GM18508 (cell line): ENCODE data around the gene GZMH.
"Not testable (repeated sequence)": the region's sequence is repeated elsewhere in the genome, so short reads cannot be mapped to it uniquely, and the experiment has no call there.

ENCODE experiments used
- ATAC-seq: cut with Tn5 transposase; IDR thresholded peaks from one replicate; pipeline ENCODE4 v1.9.1; 2021; ENCODE audit warnings: moderate number of reproducible peaks; ENCODE audit not compliant: insufficient read depth, unreplicated experiment

Gene GZMH, protein sequence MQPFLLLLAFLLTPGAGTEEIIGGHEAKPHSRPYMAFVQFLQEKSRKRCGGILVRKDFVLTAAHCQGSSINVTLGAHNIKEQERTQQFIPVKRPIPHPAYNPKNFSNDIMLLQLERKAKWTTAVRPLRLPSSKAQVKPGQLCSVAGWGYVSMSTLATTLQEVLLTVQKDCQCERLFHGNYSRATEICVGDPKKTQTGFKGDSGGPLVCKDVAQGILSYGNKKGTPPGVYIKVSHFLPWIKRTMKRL

DNA sequence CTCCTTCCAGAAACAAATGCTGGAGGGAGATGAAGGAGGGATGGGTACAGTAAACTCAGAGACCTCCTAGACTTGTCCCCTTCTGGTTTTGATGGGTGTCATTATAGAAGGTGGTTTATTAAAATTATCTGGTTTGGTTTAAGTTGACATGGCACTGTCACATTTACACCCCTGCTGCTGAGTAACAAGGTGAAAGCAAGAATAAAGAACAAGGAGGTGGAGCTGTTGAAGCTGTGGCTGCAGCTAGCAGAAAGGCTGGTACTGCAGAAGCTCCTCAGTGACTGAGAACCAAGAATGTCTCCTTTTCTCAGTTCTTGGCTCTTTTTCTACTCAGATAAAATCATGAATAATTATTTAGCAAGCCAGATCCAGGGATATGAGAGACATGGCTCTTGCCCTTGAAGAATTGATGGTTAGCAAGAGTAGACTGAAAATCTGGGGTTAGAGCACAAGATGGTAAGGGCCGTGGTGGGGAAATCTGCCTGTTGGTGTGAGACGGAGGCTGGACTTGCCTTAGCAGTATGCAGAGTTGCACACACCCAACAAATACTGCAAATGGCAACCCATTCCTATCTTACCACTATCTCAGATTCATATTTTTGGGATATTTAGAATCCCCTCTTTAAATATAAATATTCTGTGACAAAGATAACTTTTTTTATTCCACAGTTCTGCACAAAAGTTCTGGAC lies at the start of gene GZMH:
TSS of gene GZMH (minus strand) at position 31 of the 690 bp plus-strand sequence. CDS start 72 bp downstream, outside the sequence.
- ATAC-seq: no peak

DNA sequence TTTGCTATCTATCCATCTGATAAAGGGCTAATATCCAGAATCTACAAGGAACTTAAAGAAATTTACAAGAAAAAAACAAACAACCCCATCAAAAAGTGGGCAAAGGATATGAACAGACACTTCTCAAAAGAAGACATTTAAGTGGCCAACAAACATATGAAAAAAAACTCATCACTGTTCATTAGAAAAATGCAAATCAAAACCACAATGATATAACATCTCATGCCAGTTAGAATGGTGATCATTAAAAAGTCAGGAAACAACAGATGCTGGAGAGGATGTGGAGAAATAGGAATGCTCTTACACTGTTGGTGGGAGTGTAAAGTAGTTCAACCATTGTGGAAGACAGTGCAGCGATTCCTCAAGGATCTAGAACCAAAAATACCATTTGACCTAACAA lies 38.9 kb upstream of the GZMH start:
- not testable (repeated sequence) for ATAC-seq

DNA sequence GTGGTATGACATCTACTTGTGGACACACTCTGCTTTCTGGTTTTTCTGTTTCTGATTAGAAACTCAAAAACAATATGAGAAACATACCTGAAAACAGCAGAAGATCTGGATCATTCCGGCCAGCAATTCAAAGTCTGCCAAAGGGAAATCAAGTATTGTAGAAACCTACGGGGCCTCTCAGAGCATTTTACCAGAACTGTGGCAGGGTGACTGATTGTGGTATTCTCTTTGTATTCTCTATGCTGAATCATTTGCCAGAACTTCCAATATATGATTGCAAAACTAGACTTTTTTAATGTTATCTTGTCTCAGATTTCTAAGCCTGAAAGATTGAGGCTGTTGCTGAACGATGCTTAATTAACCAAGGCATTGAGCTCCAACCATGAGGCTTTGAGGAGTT lies 30.4 kb upstream of the GZMH start:
- ATAC-seq: no peak

DNA sequence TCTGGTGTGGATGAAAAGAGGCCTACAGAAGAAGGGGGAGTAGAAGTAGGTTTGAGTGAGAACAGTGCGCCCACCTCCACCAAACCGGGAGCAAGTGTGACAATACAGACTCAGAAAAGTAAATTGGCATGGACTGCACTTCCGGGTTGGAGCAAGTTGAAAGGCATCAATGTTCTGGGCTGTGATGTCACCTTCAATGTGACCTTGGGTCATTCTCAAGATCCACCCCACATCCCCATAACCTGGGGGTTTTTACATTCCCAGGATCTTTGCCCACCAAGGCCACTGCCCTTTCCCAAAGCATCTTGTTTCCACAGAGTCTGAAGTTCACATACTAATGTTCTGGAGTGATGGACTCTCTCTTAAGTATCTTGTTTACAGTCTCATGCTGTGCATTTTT lies 29.8 kb upstream of the GZMH start:
- ATAC-seq: no peak

DNA sequence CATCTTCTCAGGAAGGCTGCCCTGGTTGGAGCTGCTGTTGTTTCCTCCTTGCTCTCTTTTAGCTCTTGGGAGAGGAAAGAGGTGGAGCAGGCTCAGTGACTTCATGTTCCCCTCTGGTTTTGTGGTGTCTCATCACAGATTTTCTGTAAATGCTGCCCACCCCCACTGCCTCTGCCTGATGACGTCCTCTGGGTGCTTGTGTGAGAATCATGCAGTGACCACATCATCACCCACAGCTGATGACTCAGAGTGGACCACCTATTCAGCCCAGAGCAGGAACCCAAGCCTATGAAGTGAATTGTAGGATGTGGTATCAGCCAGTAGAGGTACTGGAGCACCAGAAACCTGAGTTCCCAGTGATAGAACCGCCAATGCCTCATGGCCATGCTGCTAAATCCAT lies 24.7 kb upstream of the GZMH start, which contains the start of gene GZMB:
TSS of gene GZMB (minus strand) at position 33 of the 400 bp plus-strand sequence. CDS start at position 3, 30 bp downstream.
- ATAC-seq: no peak

DNA sequence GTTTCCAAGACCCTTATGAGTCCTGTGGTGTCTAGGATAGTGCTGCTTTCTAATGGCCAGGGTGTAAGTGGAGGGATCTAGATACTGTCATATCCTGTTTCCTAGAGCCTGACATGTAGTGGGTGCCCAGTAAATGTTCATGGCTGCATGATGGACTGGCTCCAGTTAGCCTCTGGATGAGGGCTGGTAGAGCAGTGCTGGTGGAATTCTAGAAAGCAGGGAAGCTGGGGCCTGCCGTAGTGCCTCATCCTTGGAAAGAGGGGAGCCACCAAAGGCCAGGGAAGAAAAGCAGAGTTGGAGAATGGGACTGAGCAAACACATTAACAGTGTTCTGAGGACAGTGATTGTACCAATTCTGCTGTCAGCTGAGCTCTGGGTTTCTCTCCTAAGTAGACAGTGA lies 23.9 kb upstream of the GZMH start:
- ATAC-seq: no peak

DNA sequence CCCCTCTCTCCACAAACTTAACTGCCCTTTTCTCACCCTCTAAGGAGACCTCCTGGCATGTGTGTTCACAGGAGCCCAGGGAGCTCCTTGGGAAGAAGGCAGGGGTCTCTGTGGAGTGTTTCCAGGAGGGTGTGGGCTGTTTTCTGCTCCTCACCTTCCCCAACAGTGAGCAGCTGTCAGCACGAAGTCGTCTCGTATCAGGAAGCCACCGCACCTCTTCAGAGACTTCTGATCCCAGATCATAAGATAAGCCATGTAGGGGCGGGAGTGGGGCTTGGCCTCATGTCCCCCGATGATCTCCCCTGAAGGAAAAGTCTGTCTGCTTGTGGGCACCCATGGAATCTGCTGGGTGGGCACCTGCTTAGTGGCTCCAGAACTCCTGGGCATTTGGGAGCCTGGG lies 23.3 kb upstream of the GZMH start:
- ATAC-seq: no peak

DNA sequence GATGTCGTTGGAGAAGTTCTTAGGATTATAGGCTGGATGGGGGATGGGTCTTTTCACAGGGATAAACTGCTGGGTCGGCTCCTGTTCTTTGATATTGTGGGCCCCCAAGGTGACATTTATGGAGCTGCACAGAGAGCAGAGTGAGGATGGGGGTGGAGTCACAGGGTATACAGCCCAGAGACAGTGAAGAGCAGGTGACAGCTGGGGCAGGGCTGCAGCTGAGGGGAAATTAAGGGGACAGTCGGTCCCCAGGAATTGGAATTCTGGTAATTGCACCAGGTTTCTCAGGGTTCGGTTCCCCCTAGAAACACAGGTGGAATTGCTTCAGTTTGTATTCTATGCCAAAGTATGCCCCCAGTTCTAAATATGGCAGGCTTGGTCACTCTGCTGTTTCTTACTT lies 22.9 kb upstream of the GZMH start:
- ATAC-seq: no peak

DNA sequence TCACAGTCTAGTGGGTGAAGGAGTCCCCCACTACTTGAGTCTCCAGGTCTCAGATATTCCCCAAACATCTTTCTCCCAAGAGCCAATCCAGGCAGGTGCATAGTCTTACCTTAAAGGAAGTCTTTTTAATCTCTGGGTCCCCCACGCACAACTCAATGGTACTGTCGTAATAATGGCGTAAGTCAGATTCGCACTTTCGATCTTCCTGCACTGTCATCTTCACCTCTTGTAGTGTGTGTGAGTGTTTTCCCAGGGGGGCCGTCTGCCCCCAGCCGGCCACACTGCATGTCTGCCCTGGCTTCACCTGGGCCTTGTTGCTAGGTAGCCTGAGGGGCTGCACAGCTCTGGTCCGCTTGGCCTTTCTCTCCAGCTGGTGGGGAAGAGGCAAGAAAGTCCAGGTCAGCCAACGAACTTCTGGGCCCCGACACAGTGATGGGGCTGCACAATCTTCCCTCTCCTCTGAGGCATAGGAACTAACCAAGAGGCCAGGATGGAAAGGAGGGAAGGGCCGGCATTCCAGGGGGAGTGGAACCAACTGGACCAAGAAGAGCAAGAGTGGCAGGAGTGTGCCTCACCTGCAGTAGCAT lies 22.4 kb upstream of the GZMH start:
- no peak for ATAC-seq

DNA sequence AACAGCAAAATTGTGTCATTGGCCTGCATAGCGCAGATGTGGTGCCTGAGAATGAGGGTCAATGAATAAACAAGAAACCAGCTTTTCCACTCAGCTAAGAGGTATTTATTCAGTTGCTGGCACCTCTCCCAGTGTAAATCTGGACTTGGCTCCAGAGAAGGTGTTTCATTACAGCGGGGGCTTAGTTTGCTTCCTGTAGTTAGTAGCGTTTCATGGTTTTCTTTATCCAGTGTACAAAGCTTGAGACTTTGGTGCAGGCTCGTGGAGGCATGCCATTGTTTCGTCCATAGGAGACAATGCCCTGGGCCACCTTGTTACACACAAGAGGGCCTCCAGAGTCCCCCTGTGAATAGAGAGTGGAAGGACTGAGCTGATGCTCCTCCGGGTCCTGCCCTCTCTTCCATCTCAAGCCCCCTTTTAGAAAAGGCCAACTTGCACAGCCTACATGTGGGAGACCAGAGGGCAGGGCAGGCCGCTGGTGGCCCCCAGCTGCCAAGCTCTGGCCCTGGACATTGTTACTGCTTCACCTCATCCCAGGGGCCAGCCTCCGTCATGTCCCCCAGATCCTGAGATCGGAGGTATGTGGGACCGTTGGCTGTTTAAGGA lies 21.5 kb upstream of the GZMH start:
- no peak for ATAC-seq

DNA sequence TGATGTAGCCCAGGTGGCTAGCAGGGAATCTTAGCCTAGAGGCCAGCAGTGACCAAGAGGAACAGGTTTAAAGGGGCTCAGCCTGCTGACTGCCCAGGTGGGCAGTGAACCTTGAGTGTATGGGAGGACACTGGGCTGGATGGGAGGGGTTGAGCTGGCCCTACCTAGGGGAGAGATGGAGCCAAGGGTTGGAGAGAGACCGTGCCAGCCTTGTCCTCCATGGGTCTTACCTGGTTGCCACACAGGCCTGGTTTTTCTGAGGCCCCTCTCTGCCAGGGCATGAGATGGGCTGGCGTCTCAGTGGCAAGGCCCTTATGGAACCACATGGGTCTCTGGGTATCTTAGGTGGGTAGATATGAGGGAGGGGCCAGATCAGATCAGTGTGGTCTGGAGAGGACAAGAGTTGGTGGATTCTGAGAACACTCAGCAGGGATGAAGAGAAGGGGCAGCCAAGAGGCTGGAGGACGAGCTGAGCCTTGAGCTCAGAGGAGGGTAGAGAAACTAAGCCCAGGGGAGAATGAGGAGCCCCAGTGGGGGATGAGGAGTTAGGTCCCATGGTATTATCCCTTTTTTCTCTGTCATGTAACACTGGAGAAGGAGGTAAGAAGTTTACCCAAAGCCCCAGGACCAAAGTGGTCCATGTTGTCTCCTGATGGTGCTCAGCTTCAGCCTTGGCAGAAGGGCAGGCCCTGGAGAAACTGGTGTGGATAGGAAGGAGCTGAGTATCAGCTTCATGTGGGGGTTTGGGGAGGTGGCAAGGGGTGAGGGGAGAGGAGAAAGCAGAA lies 20.8 kb upstream of the GZMH start:
- ATAC-seq: no peak

DNA sequence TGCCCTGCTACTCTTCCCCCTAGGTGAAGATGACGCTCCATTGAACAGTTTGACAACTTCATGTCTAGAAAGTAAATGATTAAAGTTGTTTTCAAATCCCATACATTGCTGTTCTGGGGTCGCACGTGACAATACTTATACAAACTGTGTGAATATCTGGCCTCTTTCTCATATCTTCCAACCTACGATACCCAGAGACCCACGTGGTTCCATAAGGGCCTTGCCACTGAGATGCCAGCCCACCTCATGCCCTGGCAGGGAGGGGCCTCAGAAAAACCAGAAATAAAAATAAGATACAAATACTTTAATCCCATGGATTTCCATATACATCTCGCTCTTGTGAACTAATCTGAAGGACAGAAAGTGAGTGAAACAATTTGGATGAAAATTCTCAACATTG lies 20.0 kb upstream of the GZMH start:
- ATAC-seq: no peak

DNA sequence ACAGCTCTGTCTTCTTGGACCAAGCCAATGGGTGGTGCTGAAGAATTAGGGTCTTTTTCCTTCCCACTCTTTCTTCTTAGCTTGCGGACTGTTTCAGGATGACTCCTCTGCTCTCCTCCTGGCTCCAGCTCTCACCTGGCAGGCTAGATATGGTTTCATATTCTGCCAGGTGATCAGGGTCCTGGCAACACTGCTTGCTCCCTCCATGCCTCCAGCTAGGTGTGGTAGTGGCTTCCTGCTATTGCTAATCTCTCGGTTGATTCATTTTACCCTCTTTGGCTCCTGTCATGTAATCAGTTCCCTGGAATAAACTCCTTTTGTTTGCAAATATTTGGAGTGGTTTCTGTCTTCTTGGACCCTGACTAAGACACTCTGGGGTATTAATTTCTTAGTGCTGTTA lies 4.3 kb upstream of the GZMH start:
- no peak for ATAC-seq

DNA sequence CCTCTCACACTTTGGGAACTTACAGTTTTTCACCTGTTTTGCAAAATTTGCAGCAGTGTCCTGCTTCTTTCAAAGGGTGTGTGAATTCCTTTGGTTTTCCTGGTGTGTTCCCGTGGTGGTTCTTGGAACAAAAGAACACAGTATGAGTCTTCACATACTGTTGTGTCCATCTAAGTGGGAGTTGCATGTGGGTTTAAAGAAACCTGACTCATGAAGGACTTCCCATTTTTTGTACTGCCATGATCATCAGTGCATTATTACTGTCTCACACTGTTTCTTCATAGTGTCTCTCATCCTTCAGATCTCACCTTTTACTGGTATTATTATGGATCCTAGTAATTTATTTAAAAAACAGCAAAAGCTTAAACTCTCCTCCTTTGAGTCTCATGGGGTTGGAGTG lies 3.8 kb upstream of the GZMH start:
- no peak for ATAC-seq

DNA sequence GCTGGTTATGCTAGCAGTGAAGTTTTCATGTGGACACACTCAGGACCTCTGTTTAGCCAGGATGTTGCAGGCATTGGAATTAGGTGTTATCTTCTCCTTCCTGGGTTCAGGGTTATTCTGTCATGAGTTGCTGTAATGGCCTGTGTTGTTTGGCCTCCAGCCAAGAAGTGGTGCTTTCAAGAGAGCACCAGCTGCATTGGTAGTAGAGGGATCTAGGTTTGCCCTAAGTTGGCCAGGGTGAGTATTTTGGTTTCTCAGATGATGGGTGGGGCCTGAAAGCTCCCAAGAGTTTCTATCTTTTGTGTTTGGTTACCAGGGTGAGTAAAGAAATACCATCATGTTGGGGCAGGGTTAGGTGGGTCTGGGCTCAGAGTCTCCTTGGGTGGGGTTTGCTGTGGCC lies 2.7 kb upstream of the GZMH start:
- ATAC-seq: no peak

DNA sequence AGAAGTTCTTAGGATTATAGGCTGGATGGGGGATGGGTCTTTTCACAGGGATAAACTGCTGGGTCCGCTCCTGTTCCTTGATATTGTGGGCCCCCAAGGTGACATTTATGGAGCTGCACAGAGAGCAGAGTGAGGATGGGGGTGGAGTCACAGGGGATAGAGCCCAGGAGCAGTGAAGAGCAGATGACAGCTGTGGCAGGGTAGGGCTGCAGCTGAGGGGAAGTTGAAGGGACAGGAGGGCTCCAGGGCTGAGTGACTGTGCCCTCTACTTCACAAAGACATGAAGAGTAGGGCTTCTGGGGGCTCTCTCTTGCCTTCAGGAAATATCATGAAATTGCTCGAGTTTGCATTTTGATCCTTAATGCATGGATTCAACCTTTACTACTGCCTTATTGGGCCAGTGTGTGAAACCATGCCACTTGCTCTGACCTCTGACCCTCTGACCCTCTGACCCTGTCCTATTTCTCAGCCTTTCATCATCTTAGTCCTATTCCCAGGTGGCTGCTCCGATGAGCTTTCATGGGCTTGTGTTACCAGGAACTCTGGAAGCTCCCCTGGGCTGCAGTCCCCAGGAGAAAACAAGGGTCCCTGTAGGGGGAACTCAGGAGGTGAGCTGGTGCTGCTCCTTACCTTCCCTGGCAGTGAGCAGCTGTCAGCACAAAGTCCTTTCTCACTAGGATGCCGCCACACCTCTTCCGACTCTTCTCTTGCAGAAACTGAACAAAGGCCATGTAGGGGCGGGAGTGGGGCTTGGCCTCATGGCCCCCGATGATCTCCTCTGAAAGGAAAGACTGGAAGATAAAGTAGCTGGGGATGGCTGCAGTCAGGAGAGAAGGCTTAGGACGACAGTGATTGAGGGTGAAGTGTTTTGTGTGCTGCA lies 1.6 kb downstream of the GZMH start:
- ATAC-seq: no peak

DNA sequence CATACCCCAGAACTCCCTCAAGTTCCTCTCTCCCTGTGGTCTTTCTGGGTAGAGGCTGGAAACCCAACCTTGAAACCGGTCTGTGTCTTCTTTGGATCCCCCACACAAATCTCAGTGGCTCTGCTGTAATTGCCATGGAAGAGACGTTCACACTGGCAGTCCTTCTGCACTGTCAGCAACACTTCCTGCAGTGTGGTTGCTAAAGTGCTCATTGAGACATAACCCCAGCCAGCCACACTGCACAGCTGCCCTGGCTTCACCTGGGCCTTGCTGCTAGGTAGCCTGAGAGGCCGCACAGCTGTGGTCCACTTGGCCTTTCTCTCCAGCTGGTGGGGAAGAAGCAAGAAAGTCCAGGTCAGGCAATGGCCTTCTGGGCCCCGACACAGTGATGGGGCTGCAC lies 2.4 kb downstream of the GZMH start:
- no peak for ATAC-seq

DNA sequence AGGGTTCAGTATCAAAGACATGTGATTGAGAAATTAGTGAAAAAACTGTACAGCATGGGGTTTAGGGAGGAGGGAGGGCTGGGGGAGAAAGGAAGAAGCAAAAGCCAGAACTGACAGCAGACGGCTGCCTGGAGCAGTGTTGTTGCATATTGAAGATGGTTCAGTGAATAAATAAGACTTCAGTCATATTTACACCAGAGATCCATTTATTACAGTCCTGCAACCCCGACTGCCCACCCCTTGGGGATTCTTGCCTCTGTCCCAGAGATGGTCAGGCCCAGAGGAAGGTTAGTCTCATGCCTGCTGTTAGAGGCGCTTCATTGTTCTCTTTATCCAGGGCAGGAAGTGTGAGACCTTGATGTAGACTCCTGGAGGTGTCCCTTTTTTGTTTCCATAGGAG lies 3.2 kb downstream of the GZMH start:
- no peak for ATAC-seq

DNA sequence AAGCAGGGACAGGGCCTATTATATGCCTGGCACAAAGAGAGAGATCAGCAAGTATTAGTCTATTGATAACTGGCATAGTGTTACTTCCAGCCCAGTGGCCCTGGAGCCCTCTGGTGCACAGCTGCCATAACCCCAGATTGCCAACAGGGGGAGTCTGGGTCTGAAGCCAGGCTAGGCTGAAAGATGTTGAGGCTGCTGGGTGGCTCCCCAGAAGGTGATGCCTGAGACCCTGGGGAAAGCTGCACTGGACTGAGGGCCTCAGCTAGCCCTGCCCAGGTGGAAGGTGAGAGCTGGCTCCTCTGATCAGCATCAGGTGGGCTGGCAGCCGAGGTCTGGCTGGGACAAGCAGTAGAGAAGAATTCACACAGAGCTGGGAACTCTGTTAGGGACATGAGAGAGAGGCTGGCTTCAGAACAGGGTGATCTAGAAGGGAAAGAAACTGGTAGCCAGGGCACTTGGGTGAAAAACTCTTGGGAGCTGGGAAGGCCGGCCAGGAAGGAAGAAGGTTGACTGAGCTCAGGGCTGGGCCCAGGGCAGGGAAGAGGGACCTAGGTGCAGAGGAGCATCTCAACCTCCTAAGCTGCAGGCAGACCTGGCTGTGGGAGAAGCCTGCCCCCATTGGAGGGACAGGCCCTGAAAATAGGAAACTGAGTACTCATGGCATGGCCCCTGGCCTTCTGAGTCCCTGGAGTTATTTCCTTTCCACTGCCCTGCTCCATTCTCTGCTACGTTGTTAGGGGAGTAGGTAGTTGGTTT lies 3.9 kb downstream of the GZMH start:
- ATAC-seq: no peak
